Heart left ventricle (tissue), 16 donors: ENCODE results near the gene HTR3C. TPM values are rescaled to one million over a fixed set of nuclear protein-coding genes. Genes with fewer than 3 reads are reported as not detected.

Source experiments
- ATAC-seq, 4 donors: fragments of 200-7000 bp; cut with Tn5 transposase; one replicate each; pipeline ENCODE4 v1.9.1; 2020 to 2022; ENCODE audit warnings: moderate library complexity in 4 of 4, mild to moderate bottlenecking in 3 of 4, moderate number of reproducible peaks in 1 of 4
- DNase-seq, 5 donors: peaks; one replicate each; pipeline ENCODE4 v3.0.0-alpha.2; 2020
- H3K27ac ChIP-seq, 12 donors: fragments of 200-600 bp; sonication (generic) in 4 of 12; one replicate each; pipeline versions ENCODE4 v1.5.0 to v1.8.0; 2016 to 2022; ENCODE audit warnings: mild to moderate bottlenecking in 2 of 12
- H3K27me3 ChIP-seq, 9 donors: fragments of 200-600 bp; sonication (generic) in 2 of 9; one replicate each; pipeline versions ENCODE4 v1.5.1 to v1.8.0; 2016 to 2022; ENCODE audit warnings: mild to moderate bottlenecking in 3 of 9
- H3K36me3 ChIP-seq, 9 donors: fragments of 200-600 bp; sonication (generic) in 2 of 9; one replicate each; pipeline versions ENCODE4 v1.5.0 to v1.8.0; 2018 to 2022; ENCODE audit warnings: mild to moderate bottlenecking in 2 of 9
- H3K4me1 ChIP-seq, 12 donors: fragments of 200-600 bp; sonication (generic) in 4 of 12; one replicate each; pipeline versions ENCODE4 v1.5.0 to v1.8.0; 2016 to 2022; ENCODE audit warnings: mild to moderate bottlenecking in 3 of 12
- H3K4me3 ChIP-seq, 12 donors: fragments of 200-600 bp; sonication (generic) in 4 of 12; one replicate each; pipeline versions ENCODE4 v1.5.0 to v1.8.0; 2017 to 2022; ENCODE audit warnings: mild to moderate bottlenecking in 9 of 12, moderate library complexity in 4 of 12
- H3K9me3 ChIP-seq, 12 donors: fragments of 200-600 bp; sonication (generic) in 4 of 12; one replicate each; pipeline versions ENCODE4 v1.5.0 to v1.8.0; 2016 to 2022; ENCODE audit warnings: mild to moderate bottlenecking in 1 of 12
- POLR2A ChIP-seq, 2 donors: fragments of 450-650 bp; IDR thresholded peaks; one replicate each; pipeline ENCODE4 v1.6.1; 2017; ENCODE audit warnings: antibody characterized with exemption in 2 of 2, mild to moderate bottlenecking in 2 of 2, moderate library complexity in 2 of 2
- WGBS, 4 donors: extraction: QIAGEN DNeasy Blood & Tissue Kit in 2 of 4; methylation state at CpG; one replicate each; pipeline versions ENCODE4 v1.1.5 to v1.1.7; 2013 to 2018; 5-methylcytosine and 5-hydroxymethylcytosine counted together
- intact Hi-C, 10 donors: fragments of 100-400 bp; cut with DNase I; formaldehyde crosslinking; loops; one replicate each; pipeline versions ENCODE4 v1.11.1 to v1.14.2; 2022
- polyA plus RNA-seq, 2 donors: library from polyadenylated mRNA; stranded (reverse); fragments of 200-250 nt; gene quantifications; one replicate each; pipeline ENCODE4 v1.2.3, GENCODE V29; 2013
- total RNA-seq, 9 donors: library from RNA; depleted of rRNA in 2 of 9; stranded (reverse); fragments of >200 nt in 2 of 9; fragmentation: NEBNext Ultra II Directional in 3 of 9; extraction: Animal tissue kit (Norgen Biotek cat#: 25700) in 3 of 9; gene quantifications; one replicate each; pipeline versions ENCODE4 v1.1.0 to v1.2.4, GENCODE V29; 2016 to 2023
- TF ChIP-seq, protein P1 (sequence below), 12 donors: fragments of 200-600 bp; sonication (generic) in 4 of 12; IDR thresholded peaks; one replicate each; pipeline versions ENCODE4 v1.5.0 to v1.8.0; 2018 to 2022; ENCODE audit warnings: antibody characterized with exemption in 12 of 12, mild to moderate bottlenecking in 5 of 12
- donor health status: ischemic (EF 13 %, LVEDD 7.1; RV severe dilation, severe dysfunction).
- donor health status: healthy with polysubstance abuse.
- donor health status: DM: no; HTN: yes; CAD: no.
- donor health status: DM: no; HTN: no; CAD: no.
- donor health status: ischemic (EF 25% LVEDD 6.9; RV normal size, moderate dysfunction).
- donor health status: ischemic (EF 25% LVEDD 5.7; RV mildly dilated, moderate dysfunction).
- donor health status: healthy.
- donor health status: DM: yes; HTN: yes; CAD: no.
- donor health status: ischemic (EF 35%, LVEDD 5.7; RV mildly dilated, moderate dysfunction).
- donor health status: nonischemic (EF 11% LVEDD 7.7; RV severe dilation, severe dysfunction).
- donor health status: DM: yes; HTN: yes; CAD: no.
- donor health status: PGD.
- donor health status: ischemic (EF 29% LVEDD 5.4; RV normal size, mild dysfunction).
- donor health status: nonischemic (EF 23%, LVEDD 6.1; RV moderate dilation, normal function).

The HTR3C gene
- total and polyA plus RNA-seq, 11 donors: not detected

DNA sequence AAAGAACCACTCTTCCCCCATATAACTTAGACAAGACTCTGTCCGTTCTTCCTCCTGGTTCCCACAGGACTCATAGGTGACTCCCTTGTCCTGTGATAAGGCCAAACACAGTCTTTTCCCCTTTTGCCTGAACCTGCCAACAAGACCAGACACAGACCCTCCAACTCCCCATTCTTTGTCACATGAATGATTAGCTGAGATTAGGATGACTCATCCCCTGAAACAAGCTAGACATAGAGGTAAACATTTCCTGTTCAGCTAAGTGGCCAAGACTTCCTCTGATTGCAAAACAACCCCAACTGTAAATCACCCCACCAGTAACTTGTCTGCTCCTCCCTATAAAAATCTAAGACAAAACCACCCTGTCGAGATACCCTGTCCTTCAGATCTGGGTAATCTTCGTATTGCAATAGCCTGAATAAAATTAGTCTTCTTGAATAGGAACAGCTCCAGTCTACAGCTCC lies 32.6 kb downstream of the HTR3C start:
- WGBS, 4 donors: 53 to 62% (median 58%) methylated on average over 3 of the region's 3 CpGs
- H3K27me3 ChIP-seq: no peaks in the 10 kb centered on the region
- no peaks in the 10 kb centered on the region for H3K36me3 ChIP-seq
- DNase-seq: no peak
- intact Hi-C loops: no loop called here
- TF ChIP-seq, protein P1, sequence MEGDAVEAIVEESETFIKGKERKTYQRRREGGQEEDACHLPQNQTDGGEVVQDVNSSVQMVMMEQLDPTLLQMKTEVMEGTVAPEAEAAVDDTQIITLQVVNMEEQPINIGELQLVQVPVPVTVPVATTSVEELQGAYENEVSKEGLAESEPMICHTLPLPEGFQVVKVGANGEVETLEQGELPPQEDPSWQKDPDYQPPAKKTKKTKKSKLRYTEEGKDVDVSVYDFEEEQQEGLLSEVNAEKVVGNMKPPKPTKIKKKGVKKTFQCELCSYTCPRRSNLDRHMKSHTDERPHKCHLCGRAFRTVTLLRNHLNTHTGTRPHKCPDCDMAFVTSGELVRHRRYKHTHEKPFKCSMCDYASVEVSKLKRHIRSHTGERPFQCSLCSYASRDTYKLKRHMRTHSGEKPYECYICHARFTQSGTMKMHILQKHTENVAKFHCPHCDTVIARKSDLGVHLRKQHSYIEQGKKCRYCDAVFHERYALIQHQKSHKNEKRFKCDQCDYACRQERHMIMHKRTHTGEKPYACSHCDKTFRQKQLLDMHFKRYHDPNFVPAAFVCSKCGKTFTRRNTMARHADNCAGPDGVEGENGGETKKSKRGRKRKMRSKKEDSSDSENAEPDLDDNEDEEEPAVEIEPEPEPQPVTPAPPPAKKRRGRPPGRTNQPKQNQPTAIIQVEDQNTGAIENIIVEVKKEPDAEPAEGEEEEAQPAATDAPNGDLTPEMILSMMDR (IDR thresholded peaks at IDR 0.05): no peak
- no peak for TF ChIP-seq POLR2A (IDR thresholded peaks at IDR 0.05)
- ATAC-seq: no peak
- peaks cover 0 to 8% (median 0%) of the 10 kb centered on the region in 12 donors for H3K9me3 ChIP-seq
- H3K27ac ChIP-seq: no peak overlapping the region
- H3K4me1 ChIP-seq: no peaks in the 10 kb centered on the region
- H3K4me3 ChIP-seq: no peak overlapping the region

DNA sequence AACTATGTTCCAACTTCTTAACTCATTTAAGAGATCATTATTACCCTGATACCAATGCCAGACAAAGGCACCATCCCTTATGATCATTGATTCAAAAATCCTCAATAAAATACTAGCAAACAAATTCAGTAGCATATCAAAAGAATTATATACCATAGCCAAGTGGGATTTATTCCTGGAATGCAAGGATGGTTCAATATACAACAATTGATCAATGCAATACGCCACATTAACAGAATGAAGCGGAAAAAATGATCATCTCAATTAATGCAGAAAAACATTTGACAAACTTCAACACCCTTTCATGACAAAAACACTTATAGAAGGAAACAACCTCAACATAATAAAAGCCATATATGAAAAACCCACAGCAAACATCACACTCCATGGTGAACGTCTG lies 39.4 kb downstream of the HTR3C start:
- no peaks in the 10 kb centered on the region for H3K4me1 ChIP-seq
- no peak for DNase-seq
- H3K36me3 ChIP-seq: no peaks in the 10 kb centered on the region
- WGBS, 4 donors: 91 to 92% (median 92%) methylated on average over 3 of the region's 3 CpGs
- peaks cover 0 to 5% (median 0%) of the 10 kb centered on the region in 9 donors for H3K27me3 ChIP-seq
- TF ChIP-seq, protein P1 (IDR thresholded peaks at IDR 0.05): no peak
- TF ChIP-seq POLR2A (IDR thresholded peaks at IDR 0.05): no peak
- no peak overlapping the region for H3K4me3 ChIP-seq
- H3K9me3 ChIP-seq: peaks cover 0 to 28% (median 14%) of the 10 kb centered on the region in 12 donors
- H3K27ac ChIP-seq: no peak overlapping the region
- intact Hi-C loops: no loop called here
- no peak for ATAC-seq

DNA sequence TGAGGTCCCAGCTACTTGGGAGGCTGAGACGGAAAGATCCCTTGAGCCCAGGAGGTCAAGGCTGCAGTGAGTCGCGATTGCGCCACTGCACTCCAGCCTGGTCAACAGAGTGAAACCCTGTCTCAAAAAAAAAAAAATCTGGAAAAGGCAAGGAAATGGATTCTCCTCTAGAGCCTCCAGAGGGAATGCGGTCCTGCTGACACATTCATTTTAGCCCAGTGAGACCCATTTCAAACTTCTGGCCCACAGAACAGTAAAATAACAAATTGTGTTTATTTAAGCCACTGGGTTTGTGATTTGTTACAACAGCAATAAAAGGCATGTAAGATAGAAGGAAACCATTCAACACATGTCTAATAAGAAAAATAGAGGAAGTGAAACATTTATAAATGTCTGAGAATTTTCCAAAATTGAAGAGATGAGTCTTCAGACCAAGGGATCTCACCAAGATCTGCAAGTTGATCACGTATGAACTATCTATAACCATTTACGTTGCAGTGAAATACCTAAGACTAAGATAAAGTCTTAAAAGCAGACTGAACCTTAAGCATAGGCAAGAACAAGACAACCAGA lies 44.0 kb downstream of the HTR3C start, which contains the start of gene HTR3E:
Gene HTR3E, plus strand, starts transcription at position 254 of the 573 bp plus-strand sequence. CDS start 466 bp downstream, outside the sequence.
- intact Hi-C loops: no loop called here
- no peak for ATAC-seq
- Histone ChIP-seq H3K27ac (no peak within 1 kb of the TSS), H3K9me3 (peaks cover 0 to 18% (median 11%) of the 10 kb centered on the region in 12 donors), H3K27me3 (peaks cover 0 to 5% (median 0%) of the 10 kb centered on the region in 9 donors), H3K4me3 (no peak within 1 kb of the TSS), H3K4me1 (no peaks in the 10 kb centered on the region), H3K36me3 (no peaks in the 10 kb centered on the region)
- no peak for DNase-seq
- TF ChIP-seq, protein P1 (IDR thresholded peaks at IDR 0.05): no peak
- no peak for TF ChIP-seq POLR2A (IDR thresholded peaks at IDR 0.05)
- WGBS, 4 donors: 82 to 89% (median 84%) methylated on average over 7 of the region's 7 CpGs

GRCh38 chr3:184097556-184097955 lies 44.7 kb downstream of the HTR3C start:
- Histone ChIP-seq H3K27me3 (peaks cover 0 to 4% (median 0%) of the 10 kb centered on the region in 9 donors), H3K4me1 (no peaks in the 10 kb centered on the region), H3K9me3 (peaks cover 0 to 12% (median 6%) of the 10 kb centered on the region in 12 donors), H3K27ac (no peak overlapping the region), H3K4me3 (no peak overlapping the region), H3K36me3 (no peaks in the 10 kb centered on the region)
- intact Hi-C loops: no loop called here
- no peak for ATAC-seq
- TF ChIP-seq POLR2A (IDR thresholded peaks at IDR 0.05): no peak
- TF ChIP-seq, protein P1 (IDR thresholded peaks at IDR 0.05): no peak
- 83 to 88% (median 87%) methylated on average over 6 of the region's 6 CpGs for WGBS, 4 donors
- DNase-seq: no peak
